HepG2 (cell line): ENCODE data around the gene SLC16A5. TPM values are rescaled to one million over a fixed set of nuclear protein-coding genes. Genes with fewer than 3 reads are reported as not detected.

Experiments
- BHLHE40 ChIP-seq: IDR thresholded peaks from 2 replicates; pipeline ENCODE4 v1.6.1; 2011; ENCODE audit warnings: low read length, improper control_type of control experiment
- BORCS8-MEF2B ChIP-seq: sonication (generic); formaldehyde crosslinking; IDR thresholded peaks from 2 replicates; pipeline ENCODE4 v1.8.0; 2022; ENCODE audit warnings: mild to moderate bottlenecking, missing genetic modification reagents
- CHD2 ChIP-seq: IDR thresholded peaks from 2 replicates; pipeline ENCODE4 v1.6.1; 2011; ENCODE audit warnings: low read depth, low read length, improper control_type of control experiment
- DNMT1 ChIP-seq: sonication (generic); formaldehyde crosslinking; IDR thresholded peaks from 2 replicates; pipeline ENCODE4 v1.5.1; 2020; ENCODE audit warnings: mild to moderate bottlenecking, missing genetic modification reagents
- MIER3 ChIP-seq: IDR thresholded peaks from 2 replicates; pipeline ENCODE4 v1.6.1; 2016; ENCODE audit warnings: missing compliant biosample characterization, borderline replicate concordance
- MTA3 ChIP-seq: sonication (generic); formaldehyde crosslinking; IDR thresholded peaks from 2 replicates; pipeline ENCODE4 v1.4.0; 2020; ENCODE audit warnings: missing genetic modification reagents
- MYC ChIP-seq: sonication (generic); formaldehyde crosslinking; IDR thresholded peaks from 2 replicates; pipeline ENCODE4 v1.9.0; 2021; ENCODE audit warnings: missing genetic modification reagents, borderline replicate concordance
- PCBP1 ChIP-seq: fragments of 200-400 bp; formaldehyde crosslinking; IDR thresholded peaks from 2 replicates; pipeline ENCODE4 v1.6.1; 2017; ENCODE audit warnings: mild to moderate bottlenecking, low read depth, low read length, borderline replicate concordance
- RXRB ChIP-seq: IDR thresholded peaks from 2 replicates; pipeline ENCODE4 v1.6.1; 2016; ENCODE audit warnings: borderline replicate concordance, missing genetic modification reagents, missing compliant biosample characterization
- SNAPC2 ChIP-seq: sonication (generic); formaldehyde crosslinking; IDR thresholded peaks from 2 replicates; pipeline ENCODE4 v1.8.1; 2022; ENCODE audit warnings: mild to moderate bottlenecking, missing genetic modification reagents
- XRCC5 ChIP-seq: fragments of 200-400 bp; formaldehyde crosslinking; optimal IDR thresholded peaks from 2 replicates; pipeline ENCODE3; 2017; ENCODE audit warnings: mild to moderate bottlenecking, low read length
- ZNF160 ChIP-seq: sonication (generic); formaldehyde crosslinking; IDR thresholded peaks from 2 replicates; pipeline ENCODE4 v1.8.0; 2022; ENCODE audit warnings: mild to moderate bottlenecking, inconsistent platforms, missing genetic modification reagents
- ZNF253 ChIP-seq: sonication (generic); formaldehyde crosslinking; IDR thresholded peaks from 2 replicates; pipeline ENCODE4 v1.8.0; 2022; ENCODE audit warnings: mild to moderate bottlenecking, missing genetic modification reagents, borderline replicate concordance
- ZNF550 ChIP-seq: sonication (generic); formaldehyde crosslinking; IDR thresholded peaks from 2 replicates; pipeline ENCODE4 v1.4.0; 2020; ENCODE audit warnings: mild to moderate bottlenecking, missing genetic modification reagents, borderline replicate concordance
- ZNF563 ChIP-seq: sonication (generic); formaldehyde crosslinking; IDR thresholded peaks from 2 replicates; pipeline ENCODE4 v1.8.0; 2022; ENCODE audit warnings: mild to moderate bottlenecking, moderate library complexity, missing genetic modification reagents
- ZNF776 ChIP-seq: sonication (generic); formaldehyde crosslinking; IDR thresholded peaks from 2 replicates; pipeline ENCODE4 v1.4.0; 2020; ENCODE audit warnings: mild to moderate bottlenecking, missing genetic modification reagents
- polyA plus RNA-seq, 8 experiments: library from polyadenylated mRNA; depleted of rRNA in 3 of 8; stranded (reverse) in 7 of 8; unstranded in 1 of 8; fragments of >200 nt; fragmentation: Illumina TruSeq in 4 of 8; extraction: Trizol in 4 of 8; gene quantifications; 2 replicates each; pipeline versions ENCODE4 v1.2.1 to v1.2.3, GENCODE V29; 2011 to 2016; ENCODE audit warnings: low read depth in 4 of 8, missing spikeins in 1 of 8, mixed read lengths in 1 of 8; ENCODE audit not compliant: insufficient read depth in 1 of 8
- total RNA-seq, 5 experiments: library from RNA; depleted of rRNA; stranded (reverse); fragments of >200 nt; fragmentation: Illumina TruSeq; extraction: Trizol; gene quantifications; 2 replicates each; pipeline ENCODE4 v1.2.3, GENCODE V29; 2016; ENCODE audit warnings: low read depth in 1 of 5
- TF ChIP-seq, protein P1 (sequence below): sonication (generic); formaldehyde crosslinking; IDR thresholded peaks from 2 replicates; pipeline ENCODE4 v1.8.0; 2022; ENCODE audit warnings: mild to moderate bottlenecking, missing genetic modification reagents
- TF ChIP-seq, protein P2 (sequence below): sonication (generic); formaldehyde crosslinking; conservative IDR thresholded peaks from 2 replicates; pipeline ENCODE4 v1.4.0; 2020; ENCODE audit warnings: mild to moderate bottlenecking, missing genetic modification reagents, moderate library complexity
- TF ChIP-seq, protein P3 (sequence below): sonication (generic); formaldehyde crosslinking; IDR thresholded peaks from 2 replicates; pipeline ENCODE4 v1.8.0; 2022; ENCODE audit warnings: missing genetic modification reagents, mild to moderate bottlenecking, borderline replicate concordance
- TF ChIP-seq, protein P4 (sequence below): sonication (generic); formaldehyde crosslinking; IDR thresholded peaks from 2 replicates; pipeline ENCODE4 v1.5.0; 2020; ENCODE audit warnings: missing genetic modification reagents
- TF ChIP-seq, protein P5 (sequence below): sonication (generic); IDR thresholded peaks from 2 replicates; pipeline ENCODE4 v1.6.1; 2016; ENCODE audit warnings: low read depth, borderline replicate concordance

Gene SLC16A5
- total and polyA plus RNA-seq, 2 of the 13 experiments (the other 11 are each of a cell fraction or from before 2014, with no cell fraction given), result 0.69 to 5.6 TPM

DNA sequence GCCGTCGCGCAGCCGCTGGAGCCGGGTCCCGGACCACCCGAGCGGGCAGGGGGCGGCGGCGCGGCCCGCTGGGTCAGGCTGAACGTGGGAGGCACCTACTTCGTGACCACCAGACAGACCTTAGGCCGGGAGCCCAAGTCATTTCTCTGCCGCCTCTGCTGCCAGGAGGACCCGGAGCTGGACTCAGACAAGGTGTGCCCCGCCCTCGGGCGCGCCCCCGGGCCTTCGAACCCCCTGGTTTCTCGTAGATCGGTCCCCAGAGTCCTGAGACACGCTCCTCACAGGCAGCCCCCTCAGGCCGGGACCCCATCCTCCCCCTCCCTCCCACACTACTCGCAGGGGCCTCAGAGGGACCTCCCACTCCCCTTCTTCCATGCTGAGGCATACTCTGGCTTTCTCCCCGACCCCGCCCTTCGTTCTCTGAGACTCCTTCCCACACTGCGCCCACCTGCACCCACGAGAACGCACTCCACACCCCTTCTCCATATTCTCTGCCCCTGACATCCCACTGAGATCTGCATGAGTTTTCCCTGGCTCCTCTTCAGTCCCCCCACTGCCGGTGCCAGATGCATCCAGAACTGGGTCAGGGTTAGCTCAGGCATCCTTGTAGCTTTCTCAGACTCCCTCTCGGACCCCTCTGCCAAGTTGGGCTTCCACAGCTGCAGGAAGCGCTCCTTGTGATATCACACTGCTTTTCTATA is 40.2 kb upstream of the SLC16A5 start (continued):
- TF ChIP-seq ZNF563 (CRISPR knock-in tag) (no peak), SNAPC2 (CRISPR knock-in tag) (no peak), PCBP1 (no peak), MIER3 (CRISPR knock-in tag) (no peak), ZNF550 (CRISPR knock-in tag) (no peak), RXRB (CRISPR knock-in tag) (no peak), ZNF253 (CRISPR knock-in tag) (no peak), ZNF776 (CRISPR knock-in tag) (no peak; the same call in 1 of the 2 replicates), DNMT1 (CRISPR knock-in tag) (no peak), BORCS8-MEF2B (CRISPR knock-in tag) (no peak), ZNF160 (no peak), MYC (0 out of 2 replicates have a peak, but pooled peaks have one; percentile 11), MTA3 (no peak), BHLHE40 (no peak), XRCC5 (no peak), CHD2 (no peak)
- TF ChIP-seq, protein P1, sequence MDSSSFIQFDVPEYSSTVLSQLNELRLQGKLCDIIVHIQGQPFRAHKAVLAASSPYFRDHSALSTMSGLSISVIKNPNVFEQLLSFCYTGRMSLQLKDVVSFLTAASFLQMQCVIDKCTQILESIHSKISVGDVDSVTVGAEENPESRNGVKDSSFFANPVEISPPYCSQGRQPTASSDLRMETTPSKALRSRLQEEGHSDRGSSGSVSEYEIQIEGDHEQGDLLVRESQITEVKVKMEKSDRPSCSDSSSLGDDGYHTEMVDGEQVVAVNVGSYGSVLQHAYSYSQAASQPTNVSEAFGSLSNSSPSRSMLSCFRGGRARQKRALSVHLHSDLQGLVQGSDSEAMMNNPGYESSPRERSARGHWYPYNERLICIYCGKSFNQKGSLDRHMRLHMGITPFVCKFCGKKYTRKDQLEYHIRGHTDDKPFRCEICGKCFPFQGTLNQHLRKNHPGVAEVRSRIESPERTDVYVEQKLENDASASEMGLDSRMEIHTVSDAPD (CRISPR knock-in tag), result no peak
- TF ChIP-seq, protein P2, sequence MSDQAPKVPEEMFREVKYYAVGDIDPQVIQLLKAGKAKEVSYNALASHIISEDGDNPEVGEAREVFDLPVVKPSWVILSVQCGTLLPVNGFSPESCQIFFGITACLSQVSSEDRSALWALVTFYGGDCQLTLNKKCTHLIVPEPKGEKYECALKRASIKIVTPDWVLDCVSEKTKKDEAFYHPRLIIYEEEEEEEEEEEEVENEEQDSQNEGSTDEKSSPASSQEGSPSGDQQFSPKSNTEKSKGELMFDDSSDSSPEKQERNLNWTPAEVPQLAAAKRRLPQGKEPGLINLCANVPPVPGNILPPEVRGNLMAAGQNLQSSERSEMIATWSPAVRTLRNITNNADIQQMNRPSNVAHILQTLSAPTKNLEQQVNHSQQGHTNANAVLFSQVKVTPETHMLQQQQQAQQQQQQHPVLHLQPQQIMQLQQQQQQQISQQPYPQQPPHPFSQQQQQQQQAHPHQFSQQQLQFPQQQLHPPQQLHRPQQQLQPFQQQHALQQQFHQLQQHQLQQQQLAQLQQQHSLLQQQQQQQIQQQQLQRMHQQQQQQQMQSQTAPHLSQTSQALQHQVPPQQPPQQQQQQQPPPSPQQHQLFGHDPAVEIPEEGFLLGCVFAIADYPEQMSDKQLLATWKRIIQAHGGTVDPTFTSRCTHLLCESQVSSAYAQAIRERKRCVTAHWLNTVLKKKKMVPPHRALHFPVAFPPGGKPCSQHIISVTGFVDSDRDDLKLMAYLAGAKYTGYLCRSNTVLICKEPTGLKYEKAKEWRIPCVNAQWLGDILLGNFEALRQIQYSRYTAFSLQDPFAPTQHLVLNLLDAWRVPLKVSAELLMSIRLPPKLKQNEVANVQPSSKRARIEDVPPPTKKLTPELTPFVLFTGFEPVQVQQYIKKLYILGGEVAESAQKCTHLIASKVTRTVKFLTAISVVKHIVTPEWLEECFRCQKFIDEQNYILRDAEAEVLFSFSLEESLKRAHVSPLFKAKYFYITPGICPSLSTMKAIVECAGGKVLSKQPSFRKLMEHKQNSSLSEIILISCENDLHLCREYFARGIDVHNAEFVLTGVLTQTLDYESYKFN (CRISPR knock-in tag), result no peak
- TF ChIP-seq, protein P3, sequence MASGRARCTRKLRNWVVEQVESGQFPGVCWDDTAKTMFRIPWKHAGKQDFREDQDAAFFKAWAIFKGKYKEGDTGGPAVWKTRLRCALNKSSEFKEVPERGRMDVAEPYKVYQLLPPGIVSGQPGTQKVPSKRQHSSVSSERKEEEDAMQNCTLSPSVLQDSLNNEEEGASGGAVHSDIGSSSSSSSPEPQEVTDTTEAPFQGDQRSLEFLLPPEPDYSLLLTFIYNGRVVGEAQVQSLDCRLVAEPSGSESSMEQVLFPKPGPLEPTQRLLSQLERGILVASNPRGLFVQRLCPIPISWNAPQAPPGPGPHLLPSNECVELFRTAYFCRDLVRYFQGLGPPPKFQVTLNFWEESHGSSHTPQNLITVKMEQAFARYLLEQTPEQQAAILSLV (CRISPR knock-in tag), result 0 out of 2 replicates have a peak, but pooled peaks have one; percentile 42
- TF ChIP-seq, protein P4, sequence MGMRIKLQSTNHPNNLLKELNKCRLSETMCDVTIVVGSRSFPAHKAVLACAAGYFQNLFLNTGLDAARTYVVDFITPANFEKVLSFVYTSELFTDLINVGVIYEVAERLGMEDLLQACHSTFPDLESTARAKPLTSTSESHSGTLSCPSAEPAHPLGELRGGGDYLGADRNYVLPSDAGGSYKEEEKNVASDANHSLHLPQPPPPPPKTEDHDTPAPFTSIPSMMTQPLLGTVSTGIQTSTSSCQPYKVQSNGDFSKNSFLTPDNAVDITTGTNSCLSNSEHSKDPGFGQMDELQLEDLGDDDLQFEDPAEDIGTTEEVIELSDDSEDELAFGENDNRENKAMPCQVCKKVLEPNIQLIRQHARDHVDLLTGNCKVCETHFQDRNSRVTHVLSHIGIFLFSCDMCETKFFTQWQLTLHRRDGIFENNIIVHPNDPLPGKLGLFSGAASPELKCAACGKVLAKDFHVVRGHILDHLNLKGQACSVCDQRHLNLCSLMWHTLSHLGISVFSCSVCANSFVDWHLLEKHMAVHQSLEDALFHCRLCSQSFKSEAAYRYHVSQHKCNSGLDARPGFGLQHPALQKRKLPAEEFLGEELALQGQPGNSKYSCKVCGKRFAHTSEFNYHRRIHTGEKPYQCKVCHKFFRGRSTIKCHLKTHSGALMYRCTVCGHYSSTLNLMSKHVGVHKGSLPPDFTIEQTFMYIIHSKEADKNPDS, result no peak
- TF ChIP-seq, protein P5, sequence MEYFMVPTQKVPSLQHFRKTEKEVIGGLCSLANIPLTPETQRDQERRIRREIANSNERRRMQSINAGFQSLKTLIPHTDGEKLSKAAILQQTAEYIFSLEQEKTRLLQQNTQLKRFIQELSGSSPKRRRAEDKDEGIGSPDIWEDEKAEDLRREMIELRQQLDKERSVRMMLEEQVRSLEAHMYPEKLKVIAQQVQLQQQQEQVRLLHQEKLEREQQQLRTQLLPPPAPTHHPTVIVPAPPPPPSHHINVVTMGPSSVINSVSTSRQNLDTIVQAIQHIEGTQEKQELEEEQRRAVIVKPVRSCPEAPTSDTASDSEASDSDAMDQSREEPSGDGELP, result no peak
